ENCODE measurements around the gene DHRS13.

- TF ChIP-seq, protein P1, sequence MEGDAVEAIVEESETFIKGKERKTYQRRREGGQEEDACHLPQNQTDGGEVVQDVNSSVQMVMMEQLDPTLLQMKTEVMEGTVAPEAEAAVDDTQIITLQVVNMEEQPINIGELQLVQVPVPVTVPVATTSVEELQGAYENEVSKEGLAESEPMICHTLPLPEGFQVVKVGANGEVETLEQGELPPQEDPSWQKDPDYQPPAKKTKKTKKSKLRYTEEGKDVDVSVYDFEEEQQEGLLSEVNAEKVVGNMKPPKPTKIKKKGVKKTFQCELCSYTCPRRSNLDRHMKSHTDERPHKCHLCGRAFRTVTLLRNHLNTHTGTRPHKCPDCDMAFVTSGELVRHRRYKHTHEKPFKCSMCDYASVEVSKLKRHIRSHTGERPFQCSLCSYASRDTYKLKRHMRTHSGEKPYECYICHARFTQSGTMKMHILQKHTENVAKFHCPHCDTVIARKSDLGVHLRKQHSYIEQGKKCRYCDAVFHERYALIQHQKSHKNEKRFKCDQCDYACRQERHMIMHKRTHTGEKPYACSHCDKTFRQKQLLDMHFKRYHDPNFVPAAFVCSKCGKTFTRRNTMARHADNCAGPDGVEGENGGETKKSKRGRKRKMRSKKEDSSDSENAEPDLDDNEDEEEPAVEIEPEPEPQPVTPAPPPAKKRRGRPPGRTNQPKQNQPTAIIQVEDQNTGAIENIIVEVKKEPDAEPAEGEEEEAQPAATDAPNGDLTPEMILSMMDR (IDR thresholded peaks at IDR 0.05) = no peak
- TF ChIP-seq EZH2 (IDR thresholded peaks at IDR 0.05; ENCODE audit: borderline replicate concordance, insufficient read depth, low read depth, low read length, poor library complexity, severe bottlenecking) = no peak
Observed at GRCh38 chr17:28885363-28885762, 17.5 kb downstream of the DHRS13 start.
